OCI-LY1 (cell line): ENCODE data around the gene FRMD4A.

Source experiments
- H2AFZ ChIP-seq: fragments of 200-600 bp; sonication (generic), shearing (Covaris generic); 2 replicates; pipeline ENCODE4 v1.6.0; 2014; ENCODE audit warnings: antibody characterized with exemption, mild to moderate bottlenecking, low read length
- H3F3A ChIP-seq: fragments of 200-600 bp; sonication (generic), shearing (Covaris generic); 2 replicates; pipeline ENCODE4 v1.6.0; 2014; ENCODE audit warnings: mild to moderate bottlenecking, antibody characterized with exemption, low read length, moderate library complexity; ENCODE audit not compliant: insufficient read depth
- H3K27ac ChIP-seq: fragments of 200-600 bp; sonication (generic); 2 replicates; pipeline ENCODE4 v1.5.1; 2014; ENCODE audit warnings: low read length, mixed run types, mild to moderate bottlenecking, low read depth; ENCODE audit not compliant: poor library complexity, severe bottlenecking
- H3K27me3 ChIP-seq: fragments of 200-600 bp; sonication (generic); 2 replicates; pipeline ENCODE4 v1.6.0; 2014; ENCODE audit warnings: antibody characterized with exemption, mild to moderate bottlenecking, low read length, moderate library complexity; ENCODE audit not compliant: insufficient read depth
- H3K36me3 ChIP-seq: fragments of 200-600 bp; sonication (generic); 2 replicates; pipeline ENCODE4 v1.6.1; 2014; ENCODE audit warnings: mild to moderate bottlenecking, antibody characterized with exemption, low read length, moderate library complexity, mixed read lengths; ENCODE audit not compliant: insufficient read depth
- H3K4me1 ChIP-seq: fragments of 200-600 bp; sonication (generic); 2 replicates; pipeline ENCODE4 v1.5.1; 2014; ENCODE audit warnings: mild to moderate bottlenecking, low read length, moderate library complexity; ENCODE audit not compliant: insufficient read depth, severe bottlenecking
- H3K4me2 ChIP-seq: fragments of 200-600 bp; sonication (generic), shearing (Covaris generic); 2 replicates; pipeline ENCODE4 v1.6.1; 2014; ENCODE audit warnings: low read length
- H3K4me3 ChIP-seq: fragments of 200-600 bp; sonication (generic); 2 replicates; pipeline ENCODE4 v1.5.1; 2014; ENCODE audit warnings: low read length, low read depth, mild to moderate bottlenecking, mixed read lengths; ENCODE audit not compliant: poor library complexity, severe bottlenecking
- H3K79me2 ChIP-seq: fragments of 200-600 bp; shearing (Covaris generic); 2 replicates; pipeline ENCODE4 v1.6.1; 2016; ENCODE audit warnings: mixed run types, low read length, mixed read lengths; ENCODE audit not compliant: insufficient read depth
- H3K9ac ChIP-seq: fragments of 200-600 bp; sonication (generic), shearing (Covaris generic); 2 replicates; pipeline ENCODE4 v1.6.1; 2014; ENCODE audit warnings: mild to moderate bottlenecking, low read length, mixed read lengths
- H3K9me2 ChIP-seq: fragments of 200-600 bp; sonication (generic), shearing (Covaris generic); 2 replicates; pipeline ENCODE4 v1.6.1; 2014; ENCODE audit warnings: low read depth, mild to moderate bottlenecking, low read length, mixed read lengths
- H3K9me3 ChIP-seq: fragments of 200-600 bp; shearing (Covaris generic); 2 replicates; pipeline ENCODE4 v1.6.1; 2014; ENCODE audit warnings: low read length, mixed read lengths
- H4K20me1 ChIP-seq: fragments of 200-600 bp; sonication (generic), shearing (Covaris generic); 2 replicates; pipeline ENCODE4 v1.6.0; 2016; ENCODE audit warnings: mild to moderate bottlenecking, low read length; ENCODE audit not compliant: insufficient read depth
- CTCF ChIP-seq: fragments of 200-600 bp; sonication (generic), shearing (Covaris generic); IDR thresholded peaks from 2 replicates; pipeline ENCODE4 v1.5.1; 2017; ENCODE audit warnings: mild to moderate bottlenecking, antibody characterized with exemption, low read length, moderate library complexity, mixed read lengths
- EZH2 ChIP-seq: fragments of 200-600 bp; sonication (generic), shearing (Covaris generic); IDR thresholded peaks from 2 replicates; pipeline ENCODE4 v1.8.0; 2017; ENCODE audit warnings: borderline replicate concordance, mixed run types, mild to moderate bottlenecking, antibody characterized with exemption, low read length, moderate library complexity, mixed read lengths

FRMD4A gene

DNA sequence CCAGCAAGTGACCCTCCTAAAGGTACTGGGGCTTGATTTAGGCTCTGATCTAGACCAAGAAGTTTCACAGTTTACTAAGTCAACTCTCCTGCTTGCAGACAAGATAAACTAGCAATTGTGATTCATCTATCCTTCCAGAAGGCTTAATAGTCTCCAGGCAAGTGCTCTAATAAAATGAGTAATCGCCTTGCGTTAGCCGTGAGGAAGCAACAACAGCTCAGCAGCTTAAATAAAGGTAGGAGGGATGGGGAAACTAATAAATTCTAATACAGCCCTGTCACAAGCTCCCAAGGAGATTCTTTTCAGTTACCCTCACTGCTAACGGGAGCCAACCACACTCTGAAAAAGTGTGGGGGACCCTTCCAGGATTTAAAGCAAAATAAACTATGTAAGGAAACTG is 48.4 kb downstream of the FRMD4A start:
- no peak overlapping the region for H3K4me2 ChIP-seq
- H3K4me1 ChIP-seq: no peaks in the 10 kb centered on the region
- H3K9ac ChIP-seq: no peak overlapping the region
- H3K4me3 ChIP-seq: no peak overlapping the region
- H3K79me2 ChIP-seq: no peaks in the 10 kb centered on the region
- no peak overlapping the region for H3K27ac ChIP-seq
- no peaks in the 10 kb centered on the region for H3K36me3 ChIP-seq
- H3F3A ChIP-seq: no peaks in the 10 kb centered on the region
- H3K9me2 ChIP-seq: no peaks in the 10 kb centered on the region
- H4K20me1 ChIP-seq: no peaks in the 10 kb centered on the region
- no peaks in the 10 kb centered on the region for H3K9me3 ChIP-seq
- H2AFZ ChIP-seq: no peak overlapping the region
- H3K27me3 ChIP-seq: no peaks in the 10 kb centered on the region
- TF ChIP-seq CTCF (no peak), EZH2 (no peak)

- Histone ChIP-seq H3F3A (no peaks in the 10 kb centered on the region), H3K9ac (no peak overlapping the region), H3K27me3 (no peaks in the 10 kb centered on the region), H3K9me2 (no peaks in the 10 kb centered on the region), H3K4me3 (no peak overlapping the region), H2AFZ (no peak overlapping the region), H3K4me1 (no peaks in the 10 kb centered on the region), H3K9me3 (no peaks in the 10 kb centered on the region), H3K79me2 (no peaks in the 10 kb centered on the region), H3K36me3 (no peaks in the 10 kb centered on the region), H3K27ac (no peak overlapping the region), H3K4me2 (no peak overlapping the region), H4K20me1 (no peaks in the 10 kb centered on the region)
- TF ChIP-seq CTCF (no peak), EZH2 (no peak)
Observed at GRCh38 chr10:14278533-14278932, 52.2 kb downstream of the FRMD4A start.

DNA sequence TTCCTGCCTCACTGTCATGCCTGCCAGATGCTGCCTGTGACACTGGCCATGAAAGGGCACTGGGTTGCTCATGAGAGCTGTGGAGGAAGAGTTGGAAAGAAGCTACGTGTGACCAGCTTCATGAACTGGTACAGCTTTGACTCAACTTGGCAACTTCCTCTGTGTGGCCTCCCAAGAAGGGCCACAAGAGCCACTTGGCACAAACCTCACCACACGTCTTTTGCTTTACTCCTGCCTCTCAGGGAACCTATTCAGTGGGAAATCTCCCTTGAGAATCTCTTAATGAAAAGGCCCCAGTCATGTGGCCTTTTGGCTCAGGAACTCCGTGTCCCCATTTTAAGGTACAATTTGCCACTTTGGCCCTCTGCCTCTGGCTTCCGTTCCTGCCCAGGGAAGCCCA is 54.5 kb downstream of the FRMD4A start:
- Histone ChIP-seq H3K9me3 (no peaks in the 10 kb centered on the region), H3K79me2 (no peaks in the 10 kb centered on the region), H3K9ac (no peak overlapping the region), H3K36me3 (no peaks in the 10 kb centered on the region), H3K9me2 (no peaks in the 10 kb centered on the region), H2AFZ (no peak overlapping the region), H3K4me2 (no peak overlapping the region), H3K27ac (no peak overlapping the region), H3K4me1 (no peaks in the 10 kb centered on the region), H3K27me3 (no peaks in the 10 kb centered on the region), H4K20me1 (no peaks in the 10 kb centered on the region), H3F3A (no peaks in the 10 kb centered on the region), H3K4me3 (no peak overlapping the region)
- TF ChIP-seq EZH2 (no peak), CTCF (no peak)
